DOHH2 (cell line): ENCODE results near the gene DENND11.

ENCODE experiments used
- H3F3A ChIP-seq: fragments of 200-600 bp; sonication (generic), shearing (Covaris generic); 2 replicates; pipeline ENCODE4 v1.6.0; 2016; ENCODE audit warnings: antibody characterized with exemption, mild to moderate bottlenecking; ENCODE audit not compliant: control insufficient read depth, insufficient read depth
- H3K27ac ChIP-seq: fragments of 200-600 bp; sonication (generic); 2 replicates; pipeline ENCODE4 v1.5.1; 2014; ENCODE audit warnings: low read depth, mild to moderate bottlenecking, low read length, moderate library complexity
- H3K27me3 ChIP-seq: fragments of 200-600 bp; sonication (generic); 2 replicates; pipeline ENCODE4 v1.6.1; 2014; ENCODE audit warnings: mild to moderate bottlenecking, low read length, mixed read lengths; ENCODE audit not compliant: control insufficient read depth
- H3K36me3 ChIP-seq: fragments of 200-600 bp; sonication (generic); 2 replicates; pipeline ENCODE4 v1.6.1; 2014; ENCODE audit warnings: mild to moderate bottlenecking, low read length, moderate library complexity, mixed read lengths; ENCODE audit not compliant: control insufficient read depth
- H3K4me1 ChIP-seq: fragments of 200-600 bp; sonication (generic); 2 replicates; pipeline ENCODE4 v1.6.1; 2014; ENCODE audit warnings: mild to moderate bottlenecking, low read length, mixed read lengths; ENCODE audit not compliant: control insufficient read depth
- H3K4me2 ChIP-seq: fragments of 200-600 bp; sonication (generic); 2 replicates; pipeline ENCODE4 v1.6.0; 2014; ENCODE audit warnings: mild to moderate bottlenecking, low read length, moderate library complexity
- H3K4me3 ChIP-seq: fragments of 200-600 bp; sonication (generic); 2 replicates; pipeline ENCODE4 v1.5.1; 2014; ENCODE audit warnings: mild to moderate bottlenecking, low read length, mixed read lengths
- H3K79me2 ChIP-seq: fragments of 200-600 bp; sonication (generic); 2 replicates; pipeline ENCODE4 v1.6.1; 2014; ENCODE audit warnings: mild to moderate bottlenecking, low read length, mixed read lengths; ENCODE audit not compliant: control insufficient read depth
- H3K9me2 ChIP-seq: fragments of 200-600 bp; sonication (generic); replicated peaks from 2 replicates; pipeline ENCODE4 v1.6.1; 2014; ENCODE audit warnings: mild to moderate bottlenecking, low read length, mixed read lengths; ENCODE audit not compliant: control insufficient read depth
- H3K9me3 ChIP-seq: fragments of 200-600 bp; sonication (generic); 2 replicates; pipeline ENCODE4 v1.6.1; 2014; ENCODE audit warnings: antibody characterized with exemption, low read length, mixed read lengths; ENCODE audit not compliant: control insufficient read depth, insufficient read depth
- H4K20me1 ChIP-seq: fragments of 200-600 bp; sonication (generic); 2 replicates; pipeline ENCODE4 v1.6.0; 2014; ENCODE audit warnings: low read depth, mild to moderate bottlenecking, antibody characterized with exemption, low read length, moderate library complexity; ENCODE audit not compliant: control insufficient read depth, insufficient read depth
- CTCF ChIP-seq: fragments of 200-600 bp; sonication (generic); IDR thresholded peaks from one replicate; pipeline ENCODE4 v1.5.1; 2014; ENCODE audit warnings: antibody characterized with exemption, mild to moderate bottlenecking, low read depth, low read length; ENCODE audit not compliant: poor library complexity, severe bottlenecking
- EZH2phosphoT487 ChIP-seq: fragments of 200-600 bp; sonication (generic); IDR thresholded peaks from 2 replicates; pipeline ENCODE4 v1.6.1; 2017; ENCODE audit warnings: borderline replicate concordance, mild to moderate bottlenecking, antibody characterized with exemption, low read length, moderate library complexity, mixed read lengths

DENND11 gene

GRCh38 chr7:141666071-141666470 is 35.9 kb downstream of the DENND11 start:
- H3K9me3 ChIP-seq, result no peaks in the 10 kb centered on the region
- no peak for TF ChIP-seq CTCF
- TF ChIP-seq EZH2phosphoT487, result no peak
- H4K20me1 ChIP-seq, result no peaks in the 10 kb centered on the region
- H3K79me2 ChIP-seq, result no peaks in the 10 kb centered on the region
- H3K4me3 ChIP-seq, result no peak overlapping the region
- H3K36me3 ChIP-seq, result no peaks in the 10 kb centered on the region
- H3F3A ChIP-seq, result no peaks in the 10 kb centered on the region
- H3K27me3 ChIP-seq, result no peaks in the 10 kb centered on the region
- H3K4me2 ChIP-seq, result no peak overlapping the region
- H3K4me1 ChIP-seq, result peaks cover 6% of the 10 kb centered on the region
- no peaks in the 10 kb centered on the region for H3K9me2 ChIP-seq
- H3K27ac ChIP-seq, result no peak overlapping the region

GRCh38 chr7:141665208-141666035 is 36.5 kb downstream of the DENND11 start:
- Histone ChIP-seq H3K36me3 (no peaks in the 10 kb centered on the region), H3K4me2 (no peak overlapping the region), H4K20me1 (no peaks in the 10 kb centered on the region), H3K4me1 (peaks cover 6% of the 10 kb centered on the region), H3K27me3 (no peaks in the 10 kb centered on the region), H3F3A (no peaks in the 10 kb centered on the region), H3K79me2 (no peaks in the 10 kb centered on the region), H3K4me3 (no peak overlapping the region), H3K9me3 (no peaks in the 10 kb centered on the region), H3K9me2 (no peaks in the 10 kb centered on the region), H3K27ac (no peak overlapping the region)
- no peak for TF ChIP-seq EZH2phosphoT487
- TF ChIP-seq CTCF, result no peak

- H3K9me2 ChIP-seq, result no peaks in the 10 kb centered on the region
- H3K36me3 ChIP-seq, result peaks cover 3% of the 10 kb centered on the region; the same call in 1 of the 2 replicates
- peaks cover 6% of the 10 kb centered on the region for H3K4me1 ChIP-seq
- no peaks in the 10 kb centered on the region for H3K9me3 ChIP-seq
- H3K27me3 ChIP-seq, result no peaks in the 10 kb centered on the region
- H3K27ac ChIP-seq, result no peak overlapping the region
- H3K4me3 ChIP-seq, result no peak overlapping the region
- H3K4me2 ChIP-seq, result no peak overlapping the region
- no peaks in the 10 kb centered on the region for H4K20me1 ChIP-seq
- no peaks in the 10 kb centered on the region for H3F3A ChIP-seq
- TF ChIP-seq CTCF, result no peak
- TF ChIP-seq EZH2phosphoT487, result no peak
- H3K79me2 ChIP-seq, result no peaks in the 10 kb centered on the region
Observed at GRCh38 chr7:141664450-141664849, 37.5 kb downstream of the DENND11 start.
